Measurements from ENCODE around the gene MAP3K6.

The MAP3K6 gene

DNA sequence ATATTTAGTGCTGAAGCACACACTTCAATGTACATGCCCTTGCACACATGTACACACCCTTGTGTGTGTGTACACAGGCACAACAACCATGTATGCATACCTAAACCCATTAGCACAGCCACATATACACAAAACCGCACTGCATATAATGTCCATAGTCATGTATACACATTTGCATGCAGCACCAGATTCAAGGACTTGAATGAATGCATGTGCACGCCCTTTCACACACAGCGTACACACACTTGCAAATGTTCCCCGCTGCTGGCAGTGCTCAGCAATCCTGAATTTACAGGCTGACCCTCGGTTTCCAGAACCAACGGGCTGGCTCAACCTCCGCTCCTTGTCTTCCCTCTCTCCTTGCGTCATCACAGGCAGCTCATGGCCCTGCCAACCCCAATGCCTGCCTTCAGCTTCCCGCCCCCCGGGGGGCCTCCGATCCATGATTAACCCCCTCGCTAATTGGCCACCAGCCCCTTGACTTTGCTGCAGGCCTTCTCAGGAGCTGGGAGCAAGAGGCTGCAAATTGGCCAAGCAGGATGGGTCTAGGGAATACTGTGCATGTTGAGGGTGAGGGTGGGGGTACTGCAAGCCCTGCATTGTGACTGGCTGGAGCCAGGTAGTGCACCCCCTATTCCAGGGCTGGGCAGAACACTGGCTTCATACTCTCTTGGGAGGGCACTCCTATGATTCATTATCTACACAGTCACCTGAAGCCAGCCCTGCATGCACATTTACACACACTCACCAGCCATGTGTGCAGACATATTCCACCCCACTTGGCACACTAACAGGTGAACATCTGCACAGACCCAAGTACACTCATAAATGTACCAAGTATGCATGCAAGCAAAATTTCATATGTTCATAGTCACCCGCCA lies 33.6 kb upstream of the MAP3K6 start:
- Histone ChIP-seq H3K27me3 (peaks cover 0 to 7% of the 10 kb centered on the region in 2 donors), H3K4me3 (no peak overlapping the region), H3K27ac (no peak overlapping the region), H3K36me3 (peaks cover 0 to 4% (median 0%) of the 10 kb centered on the region in 3 donors), H3K4me1 (peaks cover 0 to 62% (median 33%) of the 10 kb centered on the region in 4 donors), H3K9me3 (no peaks in the 10 kb centered on the region)
- intact Hi-C loops (cut with DNase I; ENCODE audit: low total_unique reads) = no loop called here
- TF ChIP-seq CTCF (IDR thresholded peaks at IDR 0.05) = no peak
- DNase-seq = no peak

GRCh38 chr1:27399251-27400025 lies 32.7 kb upstream of the MAP3K6 start:
- Histone ChIP-seq H3K4me3 (no peak overlapping the region), H3K36me3 (no peaks in the 10 kb centered on the region), H3K4me1 (peaks cover 0 to 55% (median 27%) of the 10 kb centered on the region in 4 donors), H3K27me3 (peaks cover 0 to 7% of the 10 kb centered on the region in 2 donors), H3K9me3 (no peaks in the 10 kb centered on the region), H3K27ac (no peak overlapping the region)
- DNase-seq = no peak
- intact Hi-C loops (cut with DNase I; ENCODE audit: low total_unique reads) = loop anchor here (10.0 kb wide), 1 partner anchor 265 kb away; no protein-coding TSS in a partner anchor
- no peak for TF ChIP-seq CTCF (IDR thresholded peaks at IDR 0.05)

DNA sequence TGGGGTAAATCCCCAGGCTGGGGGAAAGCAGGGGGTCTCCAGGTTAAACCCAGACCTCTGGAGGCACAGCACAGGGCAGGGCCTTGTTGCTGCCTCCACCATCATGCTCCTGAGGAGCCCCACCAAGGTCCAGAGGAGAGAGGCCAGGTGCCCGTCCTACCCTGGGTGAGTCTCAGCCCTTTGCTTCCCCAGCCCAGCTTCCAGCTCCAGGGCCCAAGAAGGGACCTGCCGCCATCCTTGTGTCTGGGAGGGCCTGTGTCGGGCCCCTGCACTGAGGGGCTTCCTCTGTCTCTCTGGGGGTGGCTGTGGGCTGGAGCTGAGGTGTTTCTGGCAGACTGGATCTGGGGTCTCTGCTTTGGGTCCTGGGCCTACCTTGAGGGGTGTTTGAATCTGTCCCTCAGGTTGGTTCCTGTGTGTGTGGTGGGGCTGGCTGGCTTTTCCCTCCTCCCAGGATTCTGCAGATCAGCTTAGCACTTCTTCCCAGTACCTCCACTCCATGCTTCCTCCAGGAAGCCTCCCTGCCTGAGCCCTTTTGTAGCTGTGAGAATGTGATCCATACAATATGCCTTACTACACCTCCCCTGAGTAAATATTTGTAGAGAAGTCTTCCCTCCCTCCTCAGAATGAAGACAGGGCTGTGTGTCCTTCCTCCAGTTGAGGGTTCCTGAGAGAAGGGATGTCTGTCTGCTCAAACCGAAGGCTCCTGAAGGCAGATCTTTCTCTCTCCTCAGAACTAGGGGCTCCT lies 31.8 kb upstream of the MAP3K6 start:
- no peak for TF ChIP-seq CTCF (IDR thresholded peaks at IDR 0.05)
- Histone ChIP-seq H3K27ac (no peak overlapping the region), H3K27me3 (peaks cover 0 to 7% of the 10 kb centered on the region in 2 donors), H3K9me3 (no peaks in the 10 kb centered on the region), H3K4me3 (no peak overlapping the region), H3K36me3 (no peaks in the 10 kb centered on the region), H3K4me1 (peaks cover 0 to 48% (median 20%) of the 10 kb centered on the region in 4 donors)
- intact Hi-C loops (cut with DNase I; ENCODE audit: low total_unique reads) = loop anchor here (10.0 kb wide), 1 partner anchor 266 kb away; no protein-coding TSS in a partner anchor
- DNase-seq = no peak

DNA sequence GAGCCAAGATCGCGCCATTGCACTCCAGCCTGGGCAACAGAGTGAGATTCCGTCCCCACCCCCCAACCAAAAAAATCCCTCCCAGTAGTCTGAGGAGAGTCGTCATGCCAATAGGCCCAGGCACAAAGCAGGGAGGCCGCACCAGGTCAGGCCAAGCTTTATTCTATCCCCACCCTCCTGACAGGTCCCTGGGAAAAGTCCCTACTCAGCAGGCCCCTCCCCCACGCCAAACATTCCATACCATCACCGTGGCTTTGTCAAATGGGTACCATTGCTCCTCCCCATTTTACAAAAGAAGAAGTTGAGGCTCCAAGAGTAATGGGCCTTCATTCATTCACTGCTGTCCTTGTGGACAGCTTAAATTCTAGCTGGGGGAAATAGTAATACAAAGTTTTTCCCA lies 31.0 kb upstream of the MAP3K6 start:
- intact Hi-C loops (cut with DNase I; ENCODE audit: low total_unique reads) = loop anchor here (10.0 kb wide), 1 partner anchor 267 kb away; no protein-coding TSS in a partner anchor
- TF ChIP-seq CTCF (IDR thresholded peaks at IDR 0.05) = no peak

GRCh38 chr1:27397110-27397509 lies 30.3 kb upstream of the MAP3K6 start:
- H3K36me3 ChIP-seq = no peaks in the 10 kb centered on the region
- no peak for TF ChIP-seq CTCF (IDR thresholded peaks at IDR 0.05)
- H3K27ac ChIP-seq = no peak overlapping the region
- no peak for DNase-seq
- H3K27me3 ChIP-seq = peaks cover 0 to 7% of the 10 kb centered on the region in 2 donors
- H3K4me1 ChIP-seq = peaks cover 0 to 43% (median 14%) of the 10 kb centered on the region in 4 donors
- intact Hi-C loops (cut with DNase I; ENCODE audit: low total_unique reads) = loop anchor here (10.0 kb wide), 1 partner anchor 268 kb away; no protein-coding TSS in a partner anchor
- H3K9me3 ChIP-seq = no peaks in the 10 kb centered on the region
- no peak overlapping the region for H3K4me3 ChIP-seq

More for the DNA sequence above, 31.0 kb upstream of the MAP3K6 start:
- Histone ChIP-seq H3K36me3 (no peaks in the 10 kb centered on the region), H3K4me3 (no peak overlapping the region), H3K9me3 (no peaks in the 10 kb centered on the region), H3K27ac (no peak overlapping the region), H3K27me3 (peaks cover 0 to 7% of the 10 kb centered on the region in 2 donors), H3K4me1 (peaks cover 0 to 43% (median 14%) of the 10 kb centered on the region in 4 donors)
- DNase-seq = no peak
